ENCODE data around the gene CDH22. TPM values are rescaled to one million over a fixed set of nuclear protein-coding genes. Genes with fewer than 3 reads are reported as not detected.

Gene CDH22
- total RNA-seq, 3 donors from 2014 or later (not counting 1 experiment from before 2014, with no cell fraction given): not detected

DNA sequence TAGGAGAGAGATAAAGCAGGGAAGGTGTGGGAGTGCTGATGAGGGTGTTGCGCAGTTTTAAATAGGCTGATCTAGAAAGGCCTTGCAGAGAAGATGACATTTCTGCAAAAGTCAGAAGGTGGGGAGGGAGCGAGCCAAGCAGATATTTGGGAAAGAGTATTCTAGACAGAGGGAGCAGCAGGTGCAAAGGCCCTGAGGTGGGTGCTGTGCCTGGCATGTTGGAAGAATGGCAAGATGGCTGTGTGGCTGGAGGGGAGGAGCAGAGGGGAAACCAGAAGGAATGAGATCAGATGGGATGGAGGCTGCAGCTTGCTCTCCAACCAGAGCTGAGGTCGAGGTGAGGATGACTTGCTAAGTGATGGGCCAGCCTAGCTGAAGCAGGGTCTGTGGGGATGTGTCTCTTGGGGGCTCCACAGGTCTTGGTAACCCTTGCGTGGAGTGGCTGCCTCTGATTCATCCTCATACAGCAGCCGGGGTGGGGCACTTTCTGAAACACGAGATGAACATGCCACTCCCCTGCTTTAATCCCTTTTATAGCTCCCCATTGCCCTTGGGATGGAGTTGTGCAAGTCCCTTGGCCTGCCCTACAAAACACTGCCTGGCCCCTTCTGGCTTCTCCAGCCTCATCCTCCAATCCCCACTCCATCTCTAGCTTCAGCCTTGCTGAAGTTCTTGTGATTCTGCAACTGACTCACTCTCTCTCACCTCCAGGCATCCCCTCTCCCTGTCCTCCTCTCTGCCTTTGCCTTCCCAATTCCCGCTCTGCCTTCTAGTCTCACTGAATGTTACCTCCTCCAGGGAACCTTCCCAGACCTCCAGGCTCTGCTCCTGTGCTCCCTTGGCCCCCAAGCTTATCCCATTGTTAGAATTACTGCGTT lies 94.1 kb downstream of the CDH22 start:
- Histone ChIP-seq H3K27ac (ENCODE audit: low read length) (no peak overlapping the region), H3K36me3 (ENCODE audit: control insufficient read depth, insufficient read depth, low read length) (no peaks in the 10 kb centered on the region), H3K4me1 (ENCODE audit: control insufficient read depth, insufficient read depth, low read length) (no peaks in the 10 kb centered on the region), H3K9me3 (ENCODE audit: control insufficient read depth, insufficient read depth, low read length) (no peaks in the 10 kb centered on the region), H3K4me3 (ENCODE audit: low read length) (no peak overlapping the region), H3K27me3 (ENCODE audit: control insufficient read depth, insufficient read depth, low read length) (no peaks in the 10 kb centered on the region)
- H3K36me3 Mint-ChIP-seq: no peaks in the 10 kb centered on the region
- H3K9me3 Mint-ChIP-seq: no peaks in the 10 kb centered on the region
- H3K4me1 Mint-ChIP-seq: no peaks in the 10 kb centered on the region
- DNase-seq (no peak), ATAC-seq (no peak)
- peaks cover 23 to 27% of the 10 kb centered on the region in 2 donors for H3K27me3 Mint-ChIP-seq (ENCODE audit: low read depth in 2 of 2)
- no peak overlapping the region for H3K27ac Mint-ChIP-seq
- H3K4me3 Mint-ChIP-seq: no peak overlapping the region
- TF ChIP-seq, protein P1, sequence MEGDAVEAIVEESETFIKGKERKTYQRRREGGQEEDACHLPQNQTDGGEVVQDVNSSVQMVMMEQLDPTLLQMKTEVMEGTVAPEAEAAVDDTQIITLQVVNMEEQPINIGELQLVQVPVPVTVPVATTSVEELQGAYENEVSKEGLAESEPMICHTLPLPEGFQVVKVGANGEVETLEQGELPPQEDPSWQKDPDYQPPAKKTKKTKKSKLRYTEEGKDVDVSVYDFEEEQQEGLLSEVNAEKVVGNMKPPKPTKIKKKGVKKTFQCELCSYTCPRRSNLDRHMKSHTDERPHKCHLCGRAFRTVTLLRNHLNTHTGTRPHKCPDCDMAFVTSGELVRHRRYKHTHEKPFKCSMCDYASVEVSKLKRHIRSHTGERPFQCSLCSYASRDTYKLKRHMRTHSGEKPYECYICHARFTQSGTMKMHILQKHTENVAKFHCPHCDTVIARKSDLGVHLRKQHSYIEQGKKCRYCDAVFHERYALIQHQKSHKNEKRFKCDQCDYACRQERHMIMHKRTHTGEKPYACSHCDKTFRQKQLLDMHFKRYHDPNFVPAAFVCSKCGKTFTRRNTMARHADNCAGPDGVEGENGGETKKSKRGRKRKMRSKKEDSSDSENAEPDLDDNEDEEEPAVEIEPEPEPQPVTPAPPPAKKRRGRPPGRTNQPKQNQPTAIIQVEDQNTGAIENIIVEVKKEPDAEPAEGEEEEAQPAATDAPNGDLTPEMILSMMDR (IDR thresholded peaks at IDR 0.05): no peak
- intact Hi-C loops (cut with micrococcal nuclease): no loop called here
- WGBS (ENCODE audit: insufficient coverage): 72% methylated on average over 7 of the region's 8 CpGs

DNA sequence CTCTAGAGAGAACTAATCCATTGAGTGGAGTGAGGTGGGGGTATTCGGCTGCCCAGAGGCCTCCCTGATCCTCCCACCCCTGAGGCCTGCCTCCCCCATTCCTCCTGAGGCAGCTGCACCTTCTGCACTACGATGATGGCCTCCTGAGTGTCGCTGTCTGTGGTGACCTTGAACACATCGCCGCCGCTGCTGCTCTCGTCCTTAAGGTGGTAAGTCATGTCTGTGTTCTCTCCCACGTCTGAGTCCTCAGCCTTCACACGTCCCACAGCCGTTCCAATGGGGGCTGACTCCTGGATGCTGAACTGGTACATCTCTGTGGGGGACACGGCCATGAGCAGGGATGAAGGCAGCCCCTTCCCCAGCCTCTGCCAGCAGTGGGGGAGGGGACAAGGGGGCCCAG lies 95.4 kb downstream of the CDH22 start:
- Mint-ChIP-seq H3K9me3 (no peaks in the 10 kb centered on the region), H3K27me3 (ENCODE audit: low read depth in 2 of 2) (peaks cover 29 to 35% of the 10 kb centered on the region in 2 donors), H3K4me1 (no peaks in the 10 kb centered on the region)

DNA sequence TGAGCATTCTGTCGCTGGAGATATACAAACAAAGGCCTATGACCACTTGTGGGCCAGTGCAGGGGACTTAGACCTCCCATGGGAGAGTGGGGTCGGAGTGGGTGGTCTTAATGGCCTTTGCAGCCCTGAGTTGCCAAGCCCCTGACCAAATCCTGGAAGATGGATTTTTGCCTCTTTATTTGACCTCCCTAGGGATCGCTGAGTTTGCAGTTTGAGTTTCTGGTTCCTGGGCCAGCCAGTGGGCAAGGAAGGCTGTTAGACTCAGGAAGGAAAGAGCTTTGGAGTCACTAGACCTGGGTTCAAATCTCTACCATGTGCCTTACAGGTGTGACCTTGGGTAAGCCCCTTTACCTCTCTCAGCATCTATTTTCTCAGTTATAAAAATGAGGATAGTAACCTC lies 96.0 kb downstream of the CDH22 start:
- no peaks in the 10 kb centered on the region for H3K27me3 ChIP-seq (ENCODE audit: control insufficient read depth, insufficient read depth, low read length)
- ATAC-seq: no peak
- DNase-seq: no peak
- Mint-ChIP-seq H3K9me3 (no peaks in the 10 kb centered on the region), H3K27ac (no peak overlapping the region), H3K4me1 (no peaks in the 10 kb centered on the region), H3K27me3 (ENCODE audit: low read depth in 2 of 2) (peaks cover 29 to 38% of the 10 kb centered on the region in 2 donors), H3K4me3 (no peak overlapping the region), H3K36me3 (no peaks in the 10 kb centered on the region)
- H3K36me3 ChIP-seq (ENCODE audit: control insufficient read depth, insufficient read depth, low read length): no peaks in the 10 kb centered on the region
- H3K27ac ChIP-seq (ENCODE audit: low read length): no peak overlapping the region
- H3K4me3 ChIP-seq (ENCODE audit: low read length): no peak overlapping the region
- H3K9me3 ChIP-seq (ENCODE audit: control insufficient read depth, insufficient read depth, low read length): no peaks in the 10 kb centered on the region
- H3K4me1 ChIP-seq (ENCODE audit: control insufficient read depth, insufficient read depth, low read length): peaks cover 3% of the 10 kb centered on the region
- intact Hi-C loops (cut with micrococcal nuclease): no loop called here
- TF ChIP-seq, protein P1 (IDR thresholded peaks at IDR 0.05): no peak
- 81% methylated on average over 3 of the region's 3 CpGs for WGBS (ENCODE audit: insufficient coverage)

More for the DNA sequence above, 95.4 kb downstream of the CDH22 start:
- no peaks in the 10 kb centered on the region for H3K4me1 ChIP-seq (ENCODE audit: control insufficient read depth, insufficient read depth, low read length)
- no peaks in the 10 kb centered on the region for H3K9me3 ChIP-seq (ENCODE audit: control insufficient read depth, insufficient read depth, low read length)
- H3K36me3 ChIP-seq (ENCODE audit: control insufficient read depth, insufficient read depth, low read length): no peaks in the 10 kb centered on the region
- ATAC-seq (no peak), DNase-seq (no peak)
- Mint-ChIP-seq H3K36me3 (no peaks in the 10 kb centered on the region), H3K27ac (no peak overlapping the region), H3K4me3 (no peak overlapping the region)
- no peak overlapping the region for H3K27ac ChIP-seq (ENCODE audit: low read length)
- WGBS (ENCODE audit: insufficient coverage): 76% methylated on average over 10 of the region's 11 CpGs
- no peaks in the 10 kb centered on the region for H3K27me3 ChIP-seq (ENCODE audit: control insufficient read depth, insufficient read depth, low read length)
- intact Hi-C loops (cut with micrococcal nuclease): no loop called here
- TF ChIP-seq, protein P1 (IDR thresholded peaks at IDR 0.05): no peak
- H3K4me3 ChIP-seq (ENCODE audit: low read length): no peak overlapping the region
